Gastroesophageal sphincter (tissue), 4 donors: ENCODE data around the gene SPDL1. TPM values are rescaled to one million over a fixed set of nuclear protein-coding genes. Genes with fewer than 3 reads are reported as not detected.
A peak's percentile ranks its signal among the peaks of the same experiment; 100 is the strongest.

Source experiments
- ATAC-seq: fragments of 150-250 bp; one replicate; pipeline ENCODE4 v1.9.1; 2016; ENCODE audit warnings: mild to moderate bottlenecking, moderate library complexity
- H3K27ac ChIP-seq, 4 donors: fragments of 200-600 bp; sonication (generic) in 3 of 4; 1 replicate in 3 of 4; 2 replicates in 1 of 4; pipeline ENCODE4 v1.5.1; 2016 to 2019
- H3K27me3 ChIP-seq: fragments of 200-600 bp; sonication (generic); one replicate; pipeline ENCODE4 v1.5.1; 2019
- H3K36me3 ChIP-seq, 2 donors: fragments of 200-600 bp; sonication (generic); one replicate each; pipeline ENCODE4 v1.5.1; 2019; ENCODE audit warnings: control low read depth in 1 of 2
- H3K4me1 ChIP-seq, 3 donors: fragments of 200-600 bp; sonication (generic); 1 replicate in 2 of 3; 2 replicates in 1 of 3; pipeline ENCODE4 v1.5.1; 2016 to 2019; ENCODE audit warnings: control low read depth in 2 of 3
- H3K4me3 ChIP-seq, 2 donors: fragments of 200-600 bp; sonication (generic); one replicate each; pipeline ENCODE4 v1.5.1; 2019; ENCODE audit warnings: mild to moderate bottlenecking in 1 of 2, moderate library complexity in 1 of 2
- H3K9me3 ChIP-seq, 3 donors: fragments of 200-600 bp; sonication (generic); one replicate each; pipeline ENCODE4 v1.5.1; 2017 to 2019; ENCODE audit warnings: control low read depth in 2 of 3
- CTCF ChIP-seq, 4 experiments: fragments of 200-600 bp in 2 of 4; fragments of 450-650 bp in 2 of 4; sonication (generic) in 1 of 4; IDR thresholded peaks; one replicate each; pipeline ENCODE4 v1.5.1; 2017 to 2019; ENCODE audit warnings: antibody characterized with exemption in 4 of 4, mild to moderate bottlenecking in 2 of 4, moderate library complexity in 2 of 4
- EP300 ChIP-seq: sonication (generic); formaldehyde crosslinking; IDR thresholded peaks from one replicate; pipeline ENCODE4 v1.6.1; 2017; ENCODE audit warnings: antibody characterized with exemption, mild to moderate bottlenecking
- POLR2A ChIP-seq, 2 donors: fragments of 450-650 bp; IDR thresholded peaks; one replicate each; pipeline ENCODE4 v1.6.1; 2017; ENCODE audit warnings: antibody characterized with exemption in 2 of 2, mild to moderate bottlenecking in 2 of 2, moderate library complexity in 1 of 2
- POLR2AphosphoS5 ChIP-seq: sonication (generic); formaldehyde crosslinking; IDR thresholded peaks from one replicate; pipeline ENCODE4 v1.6.1; 2017; ENCODE audit warnings: antibody characterized with exemption
- WGBS, 2 donors: methylation state at CpG; one replicate each; pipeline ENCODE4 v1.1.5; 2018; ENCODE audit warnings: low coverage in 1 of 2; 5-methylcytosine and 5-hydroxymethylcytosine counted together
- total RNA-seq, 4 donors: library from RNA; depleted of rRNA; stranded (reverse); fragments of >200 nt; gene quantifications; one replicate each; pipeline ENCODE4 v1.1.0, GENCODE V29; 2016

The SPDL1 gene
- total RNA-seq, 4 donors from 2014 or later = 5.7 to 10.1 (median 6.7) TPM

DNA sequence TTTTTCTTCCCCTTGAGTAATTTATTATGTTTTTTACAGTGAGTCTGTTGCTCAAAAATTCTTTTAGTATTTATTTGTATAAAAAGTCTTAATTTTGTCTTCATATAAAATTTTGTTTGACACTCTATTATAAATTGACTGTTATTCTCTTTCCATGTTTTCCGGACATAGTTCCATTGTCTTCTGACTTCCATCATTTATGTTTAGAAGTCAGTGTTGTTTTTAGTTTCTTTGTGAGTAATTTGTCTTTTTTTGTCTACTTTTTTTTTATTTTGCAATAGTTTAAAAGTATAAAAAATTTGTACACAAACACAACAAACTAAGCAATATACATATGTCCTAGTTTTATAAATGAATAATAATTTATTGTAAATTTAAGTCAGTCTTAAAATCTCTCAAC is 25.7 kb upstream of the SPDL1 start:
- no peak for ATAC-seq
- no peaks in the 10 kb centered on the region for H3K36me3 ChIP-seq
- no peaks in the 10 kb centered on the region for H3K4me1 ChIP-seq
- peaks cover 0 to 23% (median 0%) of the 10 kb centered on the region in 3 donors for H3K9me3 ChIP-seq
- H3K27me3 ChIP-seq = no peaks in the 10 kb centered on the region
- no peak overlapping the region for H3K4me3 ChIP-seq
- TF ChIP-seq POLR2A (IDR thresholded peaks at IDR 0.05) (no peak), CTCF (IDR thresholded peaks at IDR 0.05) (no peak), POLR2AphosphoS5 (no peak), EP300 (no peak)
- 65 to 67% methylated on average over 1 of the region's 1 CpG for WGBS, 2 donors
- no peak overlapping the region for H3K27ac ChIP-seq

DNA sequence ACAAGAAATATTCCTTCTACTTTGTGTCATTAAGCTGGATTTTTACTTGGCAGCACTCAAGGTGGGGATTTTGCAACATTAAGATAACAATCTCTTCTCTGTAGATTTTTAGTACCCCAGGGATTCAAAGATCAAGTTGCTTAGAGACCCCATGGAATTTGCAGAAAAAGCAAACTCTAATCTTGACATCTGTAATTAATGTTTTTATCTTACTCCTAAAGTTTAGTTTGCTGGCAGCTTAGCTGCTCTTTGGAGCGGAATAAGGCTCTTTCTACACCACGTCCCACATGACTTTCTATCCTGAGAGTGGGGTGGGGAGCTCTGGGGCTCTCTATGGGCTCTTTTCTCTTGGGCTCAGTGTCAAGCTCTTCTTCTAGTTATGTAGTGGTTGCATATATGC is 21.7 kb upstream of the SPDL1 start:
- Histone ChIP-seq H3K9me3 (peaks cover 0 to 15% (median 0%) of the 10 kb centered on the region in 3 donors), H3K27ac (no peak overlapping the region), H3K4me1 (no peaks in the 10 kb centered on the region), H3K27me3 (peaks cover 5% of the 10 kb centered on the region), H3K36me3 (no peaks in the 10 kb centered on the region), H3K4me3 (no peak overlapping the region)
- WGBS, 2 donors = 38 to 41% methylated on average over 2 of the region's 2 CpGs
- peak; percentile 60 for ATAC-seq
- TF ChIP-seq EP300 (no peak), CTCF (IDR thresholded peaks at IDR 0.05) (no peak), POLR2AphosphoS5 (no peak), POLR2A (IDR thresholded peaks at IDR 0.05) (no peak)

DNA sequence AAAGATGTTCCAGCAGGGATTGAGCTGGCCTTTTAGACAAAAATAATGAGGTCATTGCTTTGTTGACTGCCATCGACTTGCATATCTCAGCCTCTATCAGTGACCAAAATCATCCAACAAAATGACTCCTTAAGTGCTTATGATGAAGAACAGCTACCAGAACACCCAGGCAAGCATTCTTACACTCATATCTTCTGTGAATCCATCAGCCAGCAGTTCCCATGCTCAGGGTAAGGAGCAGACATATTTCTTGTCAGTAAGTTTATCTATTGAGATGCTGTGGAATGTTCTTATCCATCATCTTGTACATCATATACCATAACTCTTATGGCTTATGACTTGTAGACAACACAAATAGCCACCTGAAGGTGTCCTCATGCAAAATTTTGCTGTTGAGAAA is 20.2 kb upstream of the SPDL1 start:
- Histone ChIP-seq H3K9me3 (peaks cover 0 to 4% (median 0%) of the 10 kb centered on the region in 3 donors), H3K27me3 (peaks cover 13% of the 10 kb centered on the region), H3K4me3 (no peak overlapping the region), H3K36me3 (no peaks in the 10 kb centered on the region), H3K4me1 (no peaks in the 10 kb centered on the region), H3K27ac (no peak overlapping the region)
- 27 to 29% methylated on average over 1 of the region's 1 CpG for WGBS, 2 donors
- TF ChIP-seq EP300 (no peak), CTCF (IDR thresholded peaks at IDR 0.05) (no peak), POLR2A (IDR thresholded peaks at IDR 0.05) (no peak), POLR2AphosphoS5 (no peak)
- ATAC-seq = no peak

DNA sequence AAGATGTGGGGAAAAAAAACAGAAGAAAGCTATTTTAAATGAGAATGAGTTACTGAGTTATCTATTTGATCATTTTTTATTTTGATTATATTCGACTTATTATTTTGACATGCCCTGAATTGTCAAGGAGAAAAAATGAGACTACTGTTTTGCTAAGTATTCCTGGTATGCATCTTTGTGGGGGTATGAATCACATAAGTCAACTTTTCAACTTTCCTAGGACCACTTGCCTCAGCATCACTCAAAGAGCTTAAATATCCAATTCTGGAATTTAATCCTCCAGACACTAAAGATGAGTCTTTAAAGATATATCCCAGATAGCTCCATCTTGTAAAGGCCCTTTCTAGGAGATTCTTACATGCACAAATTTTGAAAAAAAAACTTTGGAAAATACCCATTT is 17.4 kb upstream of the SPDL1 start:
- Histone ChIP-seq H3K36me3 (no peaks in the 10 kb centered on the region), H3K27me3 (peaks cover 27% of the 10 kb centered on the region), H3K4me3 (no peak overlapping the region), H3K27ac (no peak overlapping the region), H3K4me1 (no peaks in the 10 kb centered on the region), H3K9me3 (no peaks in the 10 kb centered on the region)
- TF ChIP-seq EP300 = no peak
- TF ChIP-seq POLR2A (IDR thresholded peaks at IDR 0.05) = no peak
- no peak for TF ChIP-seq CTCF (IDR thresholded peaks at IDR 0.05)
- no peak for TF ChIP-seq POLR2AphosphoS5
- WGBS, 2 donors = 40 to 64% methylated on average over 1 of the region's 1 CpG
- no peak for ATAC-seq

GRCh38 chr5:169567079-169567478 is 16.5 kb upstream of the SPDL1 start:
- WGBS, 2 donors = 48% methylated on average over 2 of the region's 2 CpGs; no CpG with 5 or more reads in 1 of the 2 donors
- H3K4me1 ChIP-seq = no peaks in the 10 kb centered on the region
- no peaks in the 10 kb centered on the region for H3K9me3 ChIP-seq
- H3K36me3 ChIP-seq = no peaks in the 10 kb centered on the region
- no peak for ATAC-seq
- no peak overlapping the region for H3K27ac ChIP-seq
- no peak overlapping the region for H3K4me3 ChIP-seq
- TF ChIP-seq POLR2AphosphoS5 (no peak), EP300 (no peak), CTCF (IDR thresholded peaks at IDR 0.05) (no peak), POLR2A (IDR thresholded peaks at IDR 0.05) (no peak)
- peaks cover 31% of the 10 kb centered on the region for H3K27me3 ChIP-seq
